Body of pancreas (tissue), 4 donors: Measurements from ENCODE around the gene IL1RL2.

Experiments used
- CTCF ChIP-seq, 7 experiments: fragments of 450-650 bp in 4 of 7; fragments of 200-600 bp in 3 of 7; sonication (generic) in 3 of 7; IDR thresholded peaks; one replicate each; pipeline ENCODE4 v1.5.1; 2016 to 2019; ENCODE audit warnings: antibody characterized with exemption in 7 of 7
- POLR2A ChIP-seq, 3 donors: fragments of 450-650 bp; IDR thresholded peaks; one replicate each; pipeline ENCODE4 v1.6.1; 2016; ENCODE audit warnings: antibody characterized with exemption in 3 of 3, mild to moderate bottlenecking in 2 of 3

DNA sequence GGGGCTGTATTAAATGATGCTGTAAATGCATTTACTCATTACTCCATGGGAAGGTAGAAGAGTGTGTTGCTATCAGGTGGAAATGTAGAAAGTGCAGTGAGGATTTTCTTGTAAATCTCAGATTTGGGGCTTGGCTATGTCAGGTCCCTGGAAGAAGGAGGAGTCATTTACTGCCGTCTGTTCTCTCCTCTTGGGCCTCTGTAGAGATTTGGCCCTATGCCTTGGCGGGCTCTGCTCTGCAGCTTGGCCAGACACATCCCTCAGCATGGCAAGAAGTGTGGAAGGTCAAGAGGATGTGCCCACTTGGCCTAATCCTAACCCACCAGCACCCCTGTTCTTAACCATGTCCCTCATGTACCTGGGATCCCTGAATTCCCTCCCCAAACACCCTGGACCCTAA is 37.6 kb upstream of the IL1RL2 start:
- TF ChIP-seq CTCF (IDR thresholded peaks at IDR 0.05) (no peak), POLR2A (IDR thresholded peaks at IDR 0.05) (no peak)
